ENCODE data around the gene MECR.
"Not testable (repeated sequence)": the region's sequence is repeated elsewhere in the genome, so short reads cannot be mapped to it uniquely, and the experiment has no call there.

MECR gene

DNA sequence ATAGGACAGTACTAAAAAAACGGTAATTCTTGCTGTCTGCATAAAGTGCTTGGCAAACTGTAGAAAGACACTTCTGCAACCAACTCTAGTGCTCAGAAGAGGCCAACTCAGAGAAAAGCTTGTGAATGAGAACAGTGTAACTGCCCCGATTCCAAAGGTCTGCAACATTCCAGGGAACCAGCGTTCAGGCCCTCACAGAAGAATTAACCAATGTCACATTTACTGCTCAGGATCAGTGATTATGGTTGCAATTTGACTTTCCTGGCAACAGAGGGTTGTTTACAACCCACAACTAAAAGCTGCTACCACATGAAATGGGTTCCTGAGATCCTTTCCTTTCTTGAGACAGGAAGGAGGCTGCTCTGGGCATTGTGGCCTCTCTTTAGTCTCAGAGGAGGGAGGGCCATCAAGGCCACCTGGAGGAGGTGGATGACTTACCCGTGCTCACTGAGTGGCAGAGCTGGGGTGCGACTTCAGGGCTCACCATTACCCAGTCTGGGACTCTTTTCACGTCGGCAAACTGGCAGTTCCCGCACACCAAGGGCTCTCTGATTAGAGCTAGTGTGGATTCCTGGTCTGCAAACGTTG lies 64.3 kb downstream of the MECR start:
- DNase-seq: no peak

DNA sequence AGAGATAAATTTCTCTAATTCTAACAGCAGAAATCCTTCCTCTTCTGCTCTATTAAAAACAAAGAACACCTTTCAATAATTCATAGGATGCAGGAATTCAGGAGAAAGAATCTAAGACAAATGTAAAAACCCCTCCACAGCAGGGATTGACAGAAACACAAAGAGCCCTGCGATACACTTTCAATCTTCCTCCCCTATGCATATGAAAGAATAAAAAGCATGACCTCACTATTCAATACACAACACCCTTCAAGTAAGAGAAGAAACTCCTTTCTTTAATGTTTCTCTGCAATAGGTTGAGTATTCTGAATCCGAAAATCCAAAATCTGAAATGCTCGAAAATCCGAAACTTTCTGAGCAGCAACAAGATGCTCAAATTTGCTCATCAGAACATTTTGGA lies 66.1 kb downstream of the MECR start:
- DNase-seq: no peak

DNA sequence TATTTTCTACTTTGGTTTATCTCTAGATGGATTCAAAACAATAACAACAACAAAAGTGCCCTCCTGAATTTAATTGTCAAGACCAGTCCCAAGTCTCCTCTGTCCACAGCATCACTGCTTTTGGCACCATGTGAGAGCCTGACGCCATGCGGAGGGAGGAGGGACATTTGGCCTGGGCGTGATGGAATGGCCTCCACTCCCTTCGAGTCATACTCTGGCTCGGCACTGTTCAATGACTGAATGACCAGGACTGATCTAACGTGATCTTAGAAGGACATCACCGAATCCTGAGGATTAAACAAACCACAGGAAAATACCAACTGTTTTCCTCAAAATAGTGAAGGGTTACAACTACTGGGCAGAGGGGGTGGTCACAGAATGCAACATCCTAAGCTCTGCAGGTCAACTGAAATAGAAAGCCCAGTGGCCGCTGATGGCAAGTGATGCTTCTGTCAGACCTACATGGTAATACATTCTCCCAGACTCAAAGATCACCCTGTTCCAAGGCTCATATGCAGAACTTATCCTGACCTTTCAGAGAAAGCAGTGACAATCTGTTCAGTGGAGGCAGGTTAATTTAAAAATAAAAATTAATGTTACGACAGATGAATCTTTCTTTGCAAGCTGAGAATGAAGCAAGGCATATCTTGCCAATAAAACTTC lies 68.1 kb downstream of the MECR start:
- DNase-seq: no peak

DNA sequence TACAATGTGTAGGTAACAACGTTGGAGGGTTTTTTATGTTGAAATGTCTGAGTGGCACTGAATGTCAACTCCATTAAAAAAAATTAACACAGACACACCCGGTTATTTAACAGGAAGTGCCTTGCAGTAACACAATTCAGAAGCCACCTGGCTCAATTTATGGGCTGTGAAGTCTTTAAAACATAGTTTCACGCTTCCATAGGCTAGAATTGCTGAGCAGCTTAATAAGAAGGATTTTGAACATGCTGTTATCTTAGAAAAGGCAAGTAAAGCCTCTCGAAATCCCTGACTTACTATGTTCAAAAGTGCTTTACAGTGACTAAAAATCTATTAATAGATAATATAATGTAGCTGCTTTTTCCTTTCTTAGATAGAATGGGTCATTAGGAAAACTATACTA lies 68.7 kb downstream of the MECR start:
- DNase-seq: peak; percentile 31

GRCh38 chr1:29159773-29160172 lies 71.0 kb downstream of the MECR start:
- DNase-seq: no peak

DNA sequence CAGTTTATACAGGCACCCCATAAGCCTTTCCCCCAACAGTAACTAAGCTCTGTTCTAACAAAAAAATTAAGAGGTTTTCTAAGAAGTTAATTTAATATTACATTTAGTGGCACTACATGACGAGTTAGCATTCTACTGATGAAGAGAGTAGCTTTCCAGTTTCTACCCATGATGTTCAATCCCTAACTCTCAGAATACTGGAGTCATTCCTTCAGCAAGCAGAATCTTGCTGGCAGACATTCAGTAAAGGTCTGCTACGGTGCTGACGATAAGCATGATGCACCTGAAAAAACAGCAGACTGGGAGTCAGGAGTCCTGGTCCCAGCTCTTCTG lies 73.5 kb downstream of the MECR start:
- no peak for DNase-seq

DNA sequence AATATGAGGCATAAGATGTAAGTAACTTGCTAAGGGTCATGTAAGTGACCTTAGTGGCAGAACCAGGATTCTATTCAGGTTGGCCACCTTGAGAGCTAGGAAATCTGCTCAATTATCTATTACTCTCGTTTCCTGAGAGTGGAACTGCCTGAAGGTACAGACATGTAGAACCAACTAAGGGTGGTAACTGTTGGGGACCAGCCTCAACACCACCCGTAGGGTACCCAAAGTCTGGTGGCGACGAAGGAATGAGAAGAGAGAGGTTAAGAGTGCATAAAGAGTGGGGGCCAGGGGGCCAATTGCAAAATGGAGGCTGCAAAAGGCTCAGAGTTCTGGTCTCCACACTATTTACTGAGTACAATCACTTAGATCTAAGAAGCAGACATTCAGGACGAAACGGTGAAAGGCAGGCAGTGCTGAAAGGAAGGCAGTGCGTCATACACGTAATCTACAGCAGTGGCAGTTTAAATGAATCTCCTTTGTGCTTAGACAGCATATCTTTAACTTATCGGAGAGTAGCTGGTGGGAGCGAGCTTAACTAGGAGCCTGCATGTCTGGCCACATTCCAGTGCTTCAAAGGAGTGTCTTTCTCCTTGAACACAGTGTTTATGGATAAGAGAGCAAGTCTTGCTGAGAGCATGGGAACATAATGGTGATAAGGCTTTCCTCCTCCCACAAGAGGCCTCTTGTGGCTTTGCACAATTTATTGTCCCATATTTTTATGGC lies 74.0 kb downstream of the MECR start:
- DNase-seq: no peak

DNA sequence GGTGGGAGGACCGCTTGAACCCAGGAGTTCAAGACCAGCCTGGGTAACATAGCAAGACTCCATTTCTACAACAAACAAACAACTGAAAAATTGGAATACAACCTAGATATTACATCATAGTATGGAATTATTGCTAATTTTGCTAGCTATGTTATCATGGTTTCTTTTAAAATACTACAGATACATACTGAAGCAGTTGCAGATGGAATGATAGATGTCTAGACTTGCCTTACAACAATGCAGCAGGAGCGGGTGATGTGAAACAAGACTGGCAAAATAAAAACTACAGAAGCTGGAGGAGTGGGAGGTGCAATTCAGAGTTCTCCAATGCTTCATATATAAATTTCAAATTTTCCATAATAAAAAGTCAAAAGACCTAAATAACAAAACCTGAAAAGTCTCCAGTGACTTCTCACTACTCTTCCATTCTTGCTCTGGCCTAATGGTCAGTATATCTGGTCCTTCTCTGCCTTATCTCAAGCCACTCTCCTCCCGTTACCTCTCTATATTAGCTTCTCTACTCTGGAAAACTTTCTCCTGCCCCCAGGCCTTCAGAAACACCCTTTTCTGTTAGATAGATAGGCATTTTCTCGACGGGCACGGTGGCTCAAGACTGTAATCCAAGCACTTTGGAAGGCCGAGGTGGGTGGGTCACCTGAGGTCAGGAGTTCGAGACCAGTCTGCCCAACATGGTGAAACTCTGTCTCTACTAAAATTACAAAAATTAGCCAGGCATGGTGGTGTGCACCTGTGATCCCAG lies 78.5 kb downstream of the MECR start:
- no peak for DNase-seq

GRCh38 chr1:29150346-29150745 lies 80.4 kb downstream of the MECR start:
- DNase-seq: not testable (repeated sequence)

DNA sequence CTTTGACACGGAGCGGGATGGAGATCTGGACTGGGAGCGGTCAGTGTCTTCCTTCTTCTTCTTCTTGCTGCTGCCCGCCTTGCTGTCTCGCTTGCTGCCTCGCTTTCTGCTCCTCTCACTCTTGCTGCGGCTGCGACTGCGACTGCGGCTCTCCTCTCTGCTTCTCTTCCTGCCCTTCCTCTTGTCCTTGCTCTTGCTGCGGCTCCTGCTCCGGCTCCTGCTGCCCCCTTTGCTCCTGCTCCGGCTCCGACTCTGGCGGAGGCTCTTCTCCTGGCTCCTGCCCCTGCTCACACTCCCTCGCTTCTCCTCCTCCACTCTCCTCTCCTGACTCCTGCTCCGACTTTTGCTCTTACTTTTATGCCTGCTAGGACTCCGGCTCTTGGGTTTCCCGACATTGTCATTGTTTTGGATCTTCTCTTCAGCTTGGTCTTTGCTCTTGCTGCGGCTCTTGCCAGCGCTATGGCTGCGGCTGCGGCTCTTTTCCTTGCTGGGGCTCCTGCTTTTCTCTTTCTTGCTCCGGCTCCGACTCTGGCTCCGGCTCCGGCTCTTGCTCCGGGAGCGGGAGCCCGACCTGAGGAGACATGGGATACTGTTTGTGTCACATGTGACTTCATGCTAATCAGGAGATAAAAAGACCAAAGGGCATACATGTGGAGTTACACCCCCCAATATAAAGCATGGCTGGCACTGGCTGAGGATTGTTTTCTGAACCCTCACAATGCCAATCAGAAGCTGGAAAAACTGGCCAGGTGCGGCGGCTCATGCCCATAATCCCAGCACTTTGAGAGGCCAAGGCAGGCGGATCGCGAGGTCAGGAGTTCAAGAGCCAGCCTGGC lies 81.9 kb downstream of the MECR start:
- DNase-seq: no peak

DNA sequence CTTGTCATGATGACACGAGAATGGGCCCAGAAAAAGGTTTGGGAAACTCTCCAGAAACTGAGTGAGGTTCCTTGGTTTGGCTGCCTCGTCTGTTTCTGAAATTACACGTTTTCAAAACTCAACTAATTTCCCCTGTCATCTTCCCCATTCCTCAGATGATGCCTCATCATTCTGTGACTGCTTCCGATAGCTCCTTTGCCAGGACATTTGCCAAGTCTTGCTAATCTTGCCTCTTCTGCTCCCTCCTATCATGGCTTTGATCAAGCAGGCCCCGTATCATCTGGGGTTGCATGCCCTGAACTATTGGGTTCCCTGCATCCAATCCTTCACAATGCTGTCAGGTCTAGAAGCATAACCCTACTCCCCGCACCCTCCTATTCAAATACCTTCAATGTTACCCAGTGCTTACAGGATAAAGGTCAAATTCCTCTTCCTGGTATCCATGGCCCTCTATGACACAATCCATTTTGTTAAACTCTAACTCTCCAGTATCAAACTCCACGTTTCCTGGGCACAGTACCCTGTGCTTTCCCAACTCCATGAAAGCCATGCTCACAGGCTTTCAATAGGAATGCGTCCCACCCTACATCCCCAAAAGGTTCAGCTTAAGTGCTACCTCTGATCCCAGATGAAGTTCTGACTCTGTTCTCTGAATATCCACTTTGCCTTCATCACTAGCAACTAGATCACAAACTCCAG lies 84.8 kb downstream of the MECR start:
- DNase-seq: no peak

DNA sequence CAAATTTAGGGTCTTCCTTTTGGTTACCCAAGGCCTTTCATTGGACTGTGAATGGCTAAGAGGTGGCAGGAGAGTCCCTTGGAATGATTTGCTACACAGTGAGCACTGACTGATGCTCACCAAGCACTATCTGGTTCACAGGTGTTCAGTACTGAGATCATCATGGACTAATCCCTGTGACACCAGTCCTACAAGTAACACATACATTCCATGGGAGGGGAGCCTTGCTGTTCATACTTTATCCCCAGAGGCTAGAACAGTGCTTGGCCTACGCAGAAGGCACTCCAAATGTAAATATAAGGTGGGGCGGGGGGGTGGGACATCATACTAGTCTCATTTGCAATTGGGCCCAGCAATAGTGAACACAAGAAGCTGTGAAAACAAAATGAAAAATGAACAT lies 86.6 kb downstream of the MECR start:
- no peak for DNase-seq

- DNase-seq: no peak
Observed at GRCh38 chr1:29142714-29143113, 88.0 kb downstream of the MECR start.
